ENCODE measurements around the gene HIC2. TPM values are rescaled to one million over a fixed set of nuclear protein-coding genes. Genes with fewer than 3 reads are reported as not detected.

The HIC2 gene
- total RNA-seq, 1 experiment from 2014 or later = 33.3 TPM

- H3K27ac Mint-ChIP-seq = peak overlapping the region; percentile 72; the same call in 1 of the 2 replicates
- DNase-seq (ENCODE audit: low spot score) = peak; percentile 45
- CTCF ChIA-PET = no interaction called here
- H3K4me3 Mint-ChIP-seq = no peak overlapping the region
- POLR2A ChIA-PET = no interaction called here
- peaks cover 6% of the 10 kb centered on the region; the same call in 1 of the 2 replicates for H3K36me3 Mint-ChIP-seq
- H3K9me3 Mint-ChIP-seq = no peaks in the 10 kb centered on the region
- peak; percentile 64 for ATAC-seq
- TF ChIP-seq CTCF (IDR thresholded peaks at IDR 0.05) = no peak; the same call in 1 of the 2 replicates
- TF ChIP-seq ZNF423 (CRISPR knock-in tag; IDR thresholded peaks at IDR 0.05) = no peak
- TF ChIP-seq KAT7 (CRISPR knock-in tag; IDR thresholded peaks at IDR 0.05; ENCODE audit: borderline replicate concordance) = no peak
- no peak for TF ChIP-seq ZNF532 (CRISPR knock-in tag; IDR thresholded peaks at IDR 0.05; ENCODE audit: borderline replicate concordance)
- no peak for TF ChIP-seq E2F4 (CRISPR knock-in tag; IDR thresholded peaks at IDR 0.05; ENCODE audit: borderline replicate concordance, low read depth)
- no peak for TF ChIP-seq ARID4B (CRISPR knock-in tag; IDR thresholded peaks at IDR 0.05; ENCODE audit: borderline replicate concordance)
- TF ChIP-seq MXD4 (CRISPR knock-in tag; IDR thresholded peaks at IDR 0.05; ENCODE audit: borderline replicate concordance) = no peak
- no peak for TF ChIP-seq NR2C2 (CRISPR knock-in tag; IDR thresholded peaks at IDR 0.05)
- TF ChIP-seq SP1 (CRISPR knock-in tag; conservative IDR thresholded peaks at IDR 0.05) = no peak
- TF ChIP-seq ZSCAN18 (CRISPR knock-in tag; IDR thresholded peaks at IDR 0.05) = no peak
- TF ChIP-seq NR1H2 (CRISPR knock-in tag; IDR thresholded peaks at IDR 0.05) = no peak
- no peak for TF ChIP-seq TCF7 (CRISPR knock-in tag; IDR thresholded peaks at IDR 0.05; ENCODE audit: low read depth)
- H3K4me1 Mint-ChIP-seq = peaks cover 21% of the 10 kb centered on the region
- H3K27me3 Mint-ChIP-seq (ENCODE audit: low read depth) = no peaks in the 10 kb centered on the region
Measured at GRCh38 chr22:21450320-21450831, 33.2 kb downstream of the HIC2 start.
